ENCODE measurements around the gene AP5M1. TPM values are rescaled to one million over a fixed set of nuclear protein-coding genes. Genes with fewer than 3 reads are reported as not detected.

AP5M1 gene
- total RNA-seq, 4 donors from 2014 or later = 18.5 to 40.2 (median 23.0) TPM

DNA sequence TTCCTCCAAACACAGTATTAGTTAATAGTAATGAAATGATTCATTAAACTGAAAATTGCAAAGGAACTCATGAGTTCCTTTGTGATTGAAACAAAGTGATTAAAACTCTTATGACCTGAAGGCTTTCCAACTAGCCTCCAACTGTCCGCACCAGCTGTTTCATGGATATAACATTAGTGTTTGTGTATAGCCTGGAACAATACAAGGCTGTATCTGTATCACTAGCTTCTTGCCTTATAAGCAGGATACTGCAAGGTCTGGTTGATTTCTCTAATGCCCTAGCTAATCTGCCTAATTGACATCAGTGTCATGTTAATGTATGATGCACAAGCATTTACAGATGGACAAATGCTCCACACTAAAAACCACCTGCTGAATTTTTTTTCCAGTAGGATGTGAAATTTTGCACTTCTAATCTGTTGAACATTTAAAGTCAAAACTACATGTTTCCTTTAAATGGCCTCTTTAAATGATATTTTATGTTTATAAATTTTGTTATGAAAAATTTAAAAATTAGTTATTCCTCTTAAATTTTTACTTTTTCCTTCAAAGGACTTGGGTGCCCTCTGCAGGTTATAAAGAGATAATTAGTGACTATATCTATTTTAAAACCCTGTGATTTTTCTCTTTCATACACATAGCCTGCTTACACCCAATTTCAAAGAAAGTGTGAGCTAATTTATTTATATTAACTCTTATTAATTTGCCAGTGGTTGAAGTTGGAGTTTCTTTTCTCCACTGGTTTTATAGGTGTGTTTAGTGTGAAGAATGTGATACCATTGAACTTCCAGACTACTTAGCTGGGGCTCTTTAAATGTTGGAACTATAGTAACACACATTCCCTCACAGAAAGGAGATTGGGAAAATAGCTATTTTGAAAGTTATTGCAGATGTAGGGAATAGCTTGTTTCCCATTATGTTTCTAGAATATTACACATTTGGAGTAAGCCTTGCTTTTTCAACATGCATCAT lies 25.4 kb downstream of the AP5M1 start:
- TF ChIP-seq, protein P1, sequence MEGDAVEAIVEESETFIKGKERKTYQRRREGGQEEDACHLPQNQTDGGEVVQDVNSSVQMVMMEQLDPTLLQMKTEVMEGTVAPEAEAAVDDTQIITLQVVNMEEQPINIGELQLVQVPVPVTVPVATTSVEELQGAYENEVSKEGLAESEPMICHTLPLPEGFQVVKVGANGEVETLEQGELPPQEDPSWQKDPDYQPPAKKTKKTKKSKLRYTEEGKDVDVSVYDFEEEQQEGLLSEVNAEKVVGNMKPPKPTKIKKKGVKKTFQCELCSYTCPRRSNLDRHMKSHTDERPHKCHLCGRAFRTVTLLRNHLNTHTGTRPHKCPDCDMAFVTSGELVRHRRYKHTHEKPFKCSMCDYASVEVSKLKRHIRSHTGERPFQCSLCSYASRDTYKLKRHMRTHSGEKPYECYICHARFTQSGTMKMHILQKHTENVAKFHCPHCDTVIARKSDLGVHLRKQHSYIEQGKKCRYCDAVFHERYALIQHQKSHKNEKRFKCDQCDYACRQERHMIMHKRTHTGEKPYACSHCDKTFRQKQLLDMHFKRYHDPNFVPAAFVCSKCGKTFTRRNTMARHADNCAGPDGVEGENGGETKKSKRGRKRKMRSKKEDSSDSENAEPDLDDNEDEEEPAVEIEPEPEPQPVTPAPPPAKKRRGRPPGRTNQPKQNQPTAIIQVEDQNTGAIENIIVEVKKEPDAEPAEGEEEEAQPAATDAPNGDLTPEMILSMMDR (IDR thresholded peaks at IDR 0.05) = no peak
- no peak for TF ChIP-seq POLR2A (IDR thresholded peaks at IDR 0.05)
- 96 to 97% methylated on average over 1 of the region's 1 CpG for WGBS, 2 donors

GRCh38 chr14:57295239-57295638 lies 26.5 kb downstream of the AP5M1 start:
- 53 to 57% methylated on average over 1 of the region's 1 CpG for WGBS, 2 donors
- no peak for TF ChIP-seq POLR2A (IDR thresholded peaks at IDR 0.05)
- TF ChIP-seq, protein P1 (IDR thresholded peaks at IDR 0.05) = no peak
- DNase-seq (ENCODE audit: low spot score in 2 of 2) = no peak
- H3K4me3 ChIP-seq (ENCODE audit: low read depth, poor library complexity, severe bottlenecking) = no peak overlapping the region
- intact Hi-C loops (cut with DNase I; ENCODE audit: low total_unique reads) = no loop called here

More for the DNA sequence above, 25.4 kb downstream of the AP5M1 start:
- intact Hi-C loops (cut with DNase I; ENCODE audit: low total_unique reads) = no loop called here
- H3K4me3 ChIP-seq (ENCODE audit: low read depth, poor library complexity, severe bottlenecking) = no peak overlapping the region
- DNase-seq (ENCODE audit: low spot score in 2 of 2) = no peak

DNA sequence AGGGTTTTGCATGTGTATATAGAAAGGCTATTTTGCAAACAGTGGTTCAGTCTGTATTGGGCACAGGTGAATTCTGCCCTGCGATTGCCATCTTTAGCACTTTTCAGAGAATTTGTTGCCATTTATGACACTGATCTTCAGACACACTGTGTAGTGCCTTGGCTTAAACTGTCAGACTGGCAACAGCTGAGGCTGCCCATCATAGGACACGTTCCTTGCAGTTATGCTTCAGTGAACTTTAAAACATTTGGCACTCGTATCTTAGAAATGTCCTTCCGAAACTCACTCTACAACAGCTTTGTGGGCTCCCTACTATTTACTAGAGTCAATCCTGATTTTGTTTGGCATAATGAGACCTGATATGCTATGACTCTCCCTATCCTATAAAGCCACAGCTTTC lies 29.1 kb downstream of the AP5M1 start:
- H3K4me3 ChIP-seq (ENCODE audit: low read depth, poor library complexity, severe bottlenecking) = no peak overlapping the region
- intact Hi-C loops (cut with DNase I; ENCODE audit: low total_unique reads) = no loop called here
- no peak for DNase-seq (ENCODE audit: low spot score in 2 of 2)
- 85 to 86% methylated on average over 4 of the region's 4 CpGs for WGBS, 2 donors
- TF ChIP-seq POLR2A (IDR thresholded peaks at IDR 0.05) = no peak
- TF ChIP-seq, protein P1 (IDR thresholded peaks at IDR 0.05) = no peak

GRCh38 chr14:57299511-57299910 lies 30.7 kb downstream of the AP5M1 start:
- DNase-seq (ENCODE audit: low spot score in 2 of 2) = no peak
- intact Hi-C loops (cut with DNase I; ENCODE audit: low total_unique reads) = no loop called here
- no peak for TF ChIP-seq POLR2A (IDR thresholded peaks at IDR 0.05)
- TF ChIP-seq, protein P1 (IDR thresholded peaks at IDR 0.05) = no peak
- WGBS, 2 donors = 70 to 74% methylated on average over 3 of the region's 3 CpGs
- no peak overlapping the region for H3K4me3 ChIP-seq (ENCODE audit: low read depth, poor library complexity, severe bottlenecking)

DNA sequence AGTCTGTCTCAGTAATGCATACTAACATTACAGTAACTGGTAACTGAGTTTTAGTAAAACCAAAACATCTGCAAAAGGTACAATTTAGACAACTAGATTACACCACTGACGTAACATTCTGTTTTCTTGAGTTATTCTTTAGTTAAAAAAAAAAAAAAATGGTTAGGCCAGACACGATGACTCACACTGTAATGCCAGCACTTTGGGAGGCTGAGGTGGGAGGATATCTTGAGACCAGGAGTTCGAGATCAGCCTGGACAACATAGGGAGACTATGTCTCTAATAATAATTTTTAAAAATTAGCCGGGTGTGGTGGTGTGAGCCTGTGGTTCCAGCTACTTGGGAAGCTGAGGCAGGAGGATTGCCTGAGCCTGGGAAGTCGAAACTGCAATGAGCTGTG lies 34.1 kb downstream of the AP5M1 start:
- intact Hi-C loops (cut with DNase I; ENCODE audit: low total_unique reads) = loop anchor here (5.0 kb wide), 1 partner anchor 394 kb away; no protein-coding TSS in a partner anchor
- TF ChIP-seq, protein P1 (IDR thresholded peaks at IDR 0.05) = no peak
- 82 to 85% methylated on average over 5 of the region's 5 CpGs for WGBS, 2 donors
- DNase-seq (ENCODE audit: low spot score in 2 of 2) = no peak
- no peak overlapping the region for H3K4me3 ChIP-seq (ENCODE audit: low read depth, poor library complexity, severe bottlenecking)
